Peyer's patch (tissue), 4 donors: ENCODE measurements around the gene ATG7. TPM values are rescaled to one million over a fixed set of nuclear protein-coding genes. Genes with fewer than 3 reads are reported as not detected.

Source experiments
- DNase-seq, 3 donors: peaks; one replicate each; pipeline ENCODE4 v3.0.0-alpha.2; 2017 to 2019
- H3K27ac ChIP-seq, 4 donors: fragments of 200-600 bp; sonication (generic); one replicate each; pipeline ENCODE4 v1.5.1; 2016 to 2019
- H3K27me3 ChIP-seq, 2 donors: fragments of 200-600 bp; sonication (generic); one replicate each; pipeline ENCODE4 v1.5.1; 2019
- H3K36me3 ChIP-seq, 3 donors: fragments of 200-600 bp; sonication (generic); one replicate each; pipeline ENCODE4 v1.5.1; 2016 to 2019
- H3K4me1 ChIP-seq, 4 donors: fragments of 200-600 bp; sonication (generic); one replicate each; pipeline ENCODE4 v1.5.1; 2016 to 2019
- H3K4me3 ChIP-seq, 4 donors: fragments of 200-600 bp; sonication (generic); 1 replicate in 3 of 4; 2 replicates in 1 of 4; pipeline ENCODE4 v1.5.1; 2016 to 2019; ENCODE audit warnings: mild to moderate bottlenecking in 1 of 4
- H3K9me3 ChIP-seq, 4 donors: fragments of 200-600 bp; sonication (generic); one replicate each; pipeline ENCODE4 v1.5.1; 2016 to 2019; ENCODE audit warnings: mild to moderate bottlenecking in 1 of 4
- CTCF ChIP-seq, 6 experiments: fragments of 450-650 bp in 4 of 6; fragments of 200-600 bp in 2 of 6; sonication (generic) in 1 of 6; IDR thresholded peaks; one replicate each; pipeline ENCODE4 v1.5.1; 2017 to 2019; ENCODE audit warnings: antibody characterized with exemption in 6 of 6, mild to moderate bottlenecking in 3 of 6, moderate library complexity in 1 of 6
- POLR2A ChIP-seq, 2 donors: fragments of 450-650 bp; IDR thresholded peaks; one replicate each; pipeline ENCODE4 v1.5.1; 2017; ENCODE audit warnings: antibody characterized with exemption in 2 of 2, mild to moderate bottlenecking in 2 of 2, moderate library complexity in 2 of 2
- total RNA-seq, 4 donors: library from RNA; depleted of rRNA; stranded (reverse); fragments of >200 nt; gene quantifications; one replicate each; pipeline ENCODE4 v1.1.0, GENCODE V29; 2016

The ATG7 gene
- total RNA-seq, 4 donors from 2014 or later = 45.2 to 126 (median 70.8) TPM

GRCh38 chr3:11430207-11430606 lies 158.0 kb downstream of the ATG7 start:
- no peak for DNase-seq
- no peaks in the 10 kb centered on the region for H3K9me3 ChIP-seq
- H3K27me3 ChIP-seq = no peaks in the 10 kb centered on the region
- H3K27ac ChIP-seq = no peak overlapping the region
- no peak overlapping the region for H3K4me3 ChIP-seq
- peaks cover 0 to 5% (median 0%) of the 10 kb centered on the region in 4 donors for H3K4me1 ChIP-seq
- TF ChIP-seq POLR2A (IDR thresholded peaks at IDR 0.05) = no peak
- no peak for TF ChIP-seq CTCF (IDR thresholded peaks at IDR 0.05)
- H3K36me3 ChIP-seq = no peaks in the 10 kb centered on the region

- Histone ChIP-seq H3K4me1 (peaks cover 0 to 5% (median 0%) of the 10 kb centered on the region in 4 donors), H3K9me3 (no peaks in the 10 kb centered on the region), H3K27ac (no peak overlapping the region), H3K27me3 (no peaks in the 10 kb centered on the region), H3K4me3 (no peak overlapping the region), H3K36me3 (no peaks in the 10 kb centered on the region)
- DNase-seq = no peak
- TF ChIP-seq CTCF (IDR thresholded peaks at IDR 0.05) (no peak), POLR2A (IDR thresholded peaks at IDR 0.05) (no peak)
Observed at GRCh38 chr3:11430624-11431023, 158.4 kb downstream of the ATG7 start.

- no peak overlapping the region for H3K4me3 ChIP-seq
- TF ChIP-seq POLR2A (IDR thresholded peaks at IDR 0.05) (no peak), CTCF (IDR thresholded peaks at IDR 0.05) (no peak)
- H3K36me3 ChIP-seq = no peaks in the 10 kb centered on the region
- H3K9me3 ChIP-seq = no peaks in the 10 kb centered on the region
- no peak overlapping the region for H3K27ac ChIP-seq
- no peak for DNase-seq
- peaks cover 0 to 5% (median 0%) of the 10 kb centered on the region in 4 donors for H3K4me1 ChIP-seq
- H3K27me3 ChIP-seq = no peaks in the 10 kb centered on the region
Observed at GRCh38 chr3:11431319-11431718, 159.1 kb downstream of the ATG7 start.

GRCh38 chr3:11434017-11434526 lies 161.9 kb downstream of the ATG7 start:
- Histone ChIP-seq H3K27me3 (no peaks in the 10 kb centered on the region), H3K27ac (peak overlapping the region in 1 of 4 donors; percentile 13), H3K4me3 (no peak overlapping the region), H3K9me3 (no peaks in the 10 kb centered on the region), H3K36me3 (no peaks in the 10 kb centered on the region), H3K4me1 (peaks cover 0 to 5% (median 0%) of the 10 kb centered on the region in 4 donors)
- TF ChIP-seq CTCF (IDR thresholded peaks at IDR 0.05) (no peak), POLR2A (IDR thresholded peaks at IDR 0.05) (no peak)
- DNase-seq = peak in 1 of 3 donors; percentile 48

GRCh38 chr3:11434563-11435096 lies 162.4 kb downstream of the ATG7 start:
- H3K27ac ChIP-seq = peak overlapping the region in 1 of 4 donors; percentile 13
- DNase-seq = no peak

More at GRCh38 chr3:11434563-11435096, 162.4 kb downstream of the ATG7 start:
- Histone ChIP-seq H3K36me3 (no peaks in the 10 kb centered on the region), H3K27me3 (no peaks in the 10 kb centered on the region), H3K9me3 (no peaks in the 10 kb centered on the region), H3K4me1 (peaks cover 0 to 5% (median 0%) of the 10 kb centered on the region in 4 donors), H3K4me3 (no peak overlapping the region)
- no peak for TF ChIP-seq POLR2A (IDR thresholded peaks at IDR 0.05)
- no peak for TF ChIP-seq CTCF (IDR thresholded peaks at IDR 0.05)
